Liver (tissue), 9 donors: ENCODE measurements around the gene TFF3. TPM values are rescaled to one million over a fixed set of nuclear protein-coding genes. Genes with fewer than 3 reads are reported as not detected.

ENCODE experiments used
- DNase-seq: peaks from one replicate; pipeline ENCODE4 v3.0.0-alpha.2; 2017; ENCODE audit warnings: low spot score
- H3K27ac ChIP-seq, 2 donors: one replicate each; pipeline ENCODE4 v1.7.0; 2013; ENCODE audit warnings: inconsistent platforms in 2 of 2, low read length in 2 of 2, control low read depth in 1 of 2, low read depth in 1 of 2, mild to moderate bottlenecking in 1 of 2
- H3K27me3 ChIP-seq, 4 donors: one replicate each; pipeline versions ENCODE4 v1.6.1 to v1.7.0; 2013; ENCODE audit warnings: low read length in 3 of 4, inconsistent platforms in 1 of 4, mild to moderate bottlenecking in 1 of 4, moderate library complexity in 1 of 4; ENCODE audit not compliant: control insufficient read depth in 4 of 4, insufficient read depth in 4 of 4
- H3K36me3 ChIP-seq, 4 donors: one replicate each; pipeline versions ENCODE4 v1.6.1 to v1.7.0; 2013; ENCODE audit warnings: low read length in 3 of 4, mild to moderate bottlenecking in 3 of 4, low read depth in 1 of 4, moderate library complexity in 1 of 4; ENCODE audit not compliant: control insufficient read depth in 4 of 4, insufficient read depth in 3 of 4
- H3K4me1 ChIP-seq, 4 donors: one replicate each; pipeline versions ENCODE4 v1.6.1 to v1.7.0; 2013; ENCODE audit warnings: low read length in 3 of 4, mild to moderate bottlenecking in 3 of 4, moderate library complexity in 1 of 4; ENCODE audit not compliant: control insufficient read depth in 4 of 4, insufficient read depth in 4 of 4
- H3K4me3 ChIP-seq, 3 donors: one replicate each; pipeline versions ENCODE4 v1.6.1 to v1.7.0; 2013; ENCODE audit warnings: low read length in 3 of 3, control low read depth in 1 of 3, low read depth in 1 of 3, mild to moderate bottlenecking in 1 of 3
- H3K9ac ChIP-seq, 2 donors: one replicate each; pipeline ENCODE4 v1.7.0; 2013; ENCODE audit warnings: low read length in 2 of 2, mild to moderate bottlenecking in 2 of 2, moderate library complexity in 2 of 2, control low read depth in 1 of 2, low read depth in 1 of 2
- H3K9me3 ChIP-seq, 4 donors: one replicate each; pipeline versions ENCODE4 v1.6.1 to v1.7.0; 2013; ENCODE audit warnings: low read length in 3 of 4; ENCODE audit not compliant: control insufficient read depth in 4 of 4
- ATF3 ChIP-seq: IDR thresholded peaks from 2 replicates; pipeline ENCODE4 v1.6.1; 2016; ENCODE audit warnings: antibody characterized with exemption
- CTCF ChIP-seq: fragments of 150-350 bp; IDR thresholded peaks from 2 replicates; pipeline ENCODE4 v1.5.1; 2017; ENCODE audit warnings: improper control_type of control experiment, low read depth, low read length; ENCODE audit not compliant: missing input control
- EGR1 ChIP-seq, 2 donors: IDR thresholded peaks; 2 replicates each; pipeline ENCODE4 v1.6.1; 2016 to 2018; ENCODE audit warnings: antibody characterized with exemption in 2 of 2, low read depth in 2 of 2
- FOXA1 ChIP-seq: IDR thresholded peaks from 2 replicates; pipeline ENCODE4 v1.6.1; 2016; ENCODE audit warnings: antibody characterized with exemption
- FOXA2 ChIP-seq: IDR thresholded peaks from 2 replicates; pipeline ENCODE4 v1.6.1; 2016; ENCODE audit warnings: antibody characterized with exemption
- GABPA ChIP-seq, 2 donors: IDR thresholded peaks in 1 of 2; conservative IDR thresholded peaks in 1 of 2; 2 replicates each; pipeline ENCODE4 v1.6.1; 2016; ENCODE audit warnings: antibody characterized with exemption in 2 of 2, mild to moderate bottlenecking in 1 of 2, moderate library complexity in 1 of 2
- HNF4A ChIP-seq, 2 donors: conservative IDR thresholded peaks; 2 replicates each; pipeline ENCODE4 v1.6.1; 2016; ENCODE audit warnings: antibody characterized with exemption in 2 of 2, mild to moderate bottlenecking in 2 of 2
- HNF4G ChIP-seq: IDR thresholded peaks from 2 replicates; pipeline ENCODE4 v1.6.1; 2016; ENCODE audit warnings: antibody characterized with exemption
- MAX ChIP-seq: IDR thresholded peaks from 2 replicates; pipeline ENCODE4 v1.6.1; 2016; ENCODE audit warnings: antibody characterized with exemption
- NR2F2 ChIP-seq: IDR thresholded peaks from 2 replicates; pipeline ENCODE4 v1.6.1; 2016; ENCODE audit warnings: antibody characterized with exemption
- RAD21 ChIP-seq, 2 donors: IDR thresholded peaks; 2 replicates each; pipeline ENCODE4 v1.6.1; 2016; ENCODE audit warnings: antibody characterized with exemption in 2 of 2, mild to moderate bottlenecking in 2 of 2
- REST ChIP-seq: IDR thresholded peaks from 2 replicates; pipeline ENCODE4 v1.6.1; 2016; ENCODE audit warnings: antibody characterized with exemption, mild to moderate bottlenecking
- SP1 ChIP-seq: IDR thresholded peaks from 2 replicates; pipeline ENCODE4 v1.6.1; 2018; ENCODE audit warnings: antibody characterized with exemption, mild to moderate bottlenecking
- TAF1 ChIP-seq: conservative IDR thresholded peaks from 2 replicates; pipeline ENCODE4 v1.6.1; 2016; ENCODE audit warnings: antibody characterized with exemption, mild to moderate bottlenecking
- ZBTB33 ChIP-seq: IDR thresholded peaks from 2 replicates; pipeline ENCODE4 v1.6.1; 2016; ENCODE audit warnings: antibody characterized with exemption
- WGBS: extraction: QIAGEN DNeasy Blood & Tissue Kit; methylation state at CpG from one replicate; pipeline ENCODE4 v1.1.7; 2013; 5-methylcytosine and 5-hydroxymethylcytosine counted together
- polyA plus RNA-seq, 2 donors: library from polyadenylated mRNA; stranded (reverse) in 1 of 2; unstranded in 1 of 2; fragments of 200-250 nt in 1 of 2; fragments of >200 nt in 1 of 2; fragmentation: Nextera tagmentation in 1 of 2; extraction: Ambion mirVana in 1 of 2; gene quantifications; one replicate each; pipeline versions ENCODE4 v1.2.1 to v1.2.3, GENCODE V29; 2013 to 2015
- total RNA-seq, 2 donors: library from RNA; depleted of rRNA; stranded (reverse); fragments of >200 nt; gene quantifications; one replicate each; pipeline ENCODE4 v1.2.3, GENCODE V29; 2014
- donor health status: healthy.
- donor health status: healthy.
- donor health status: healthy.
- donor health status: healthy.
- donor health status: healthy.

The TFF3 gene
- total and polyA plus RNA-seq, 4 donors = 0.09 to 4.1 (median 1.5) TPM

- TF ChIP-seq CTCF = no peak
Measured at GRCh38 chr21:42320791-42321190, 5.6 kb upstream of the TFF3 start (continued).

- H3K4me1 ChIP-seq = no peaks in the 10 kb centered on the region
- H3K27me3 ChIP-seq = peaks cover 0 to 4% (median 0%) of the 10 kb centered on the region in 4 donors
- 73% methylated on average over 17 of the region's 17 CpGs for WGBS
- TF ChIP-seq ATF3 (no peak), NR2F2 (no peak), EGR1 (IDR thresholded peaks at IDR 0.05; ENCODE audit: low read depth in 2 of 2) (no peak), MAX (no peak), ZBTB33 (no peak), HNF4G (no peak), RAD21 (IDR thresholded peaks at IDR 0.05) (no peak), FOXA2 (no peak), HNF4A (conservative IDR thresholded peaks at IDR 0.05) (no peak), GABPA (IDR thresholded peaks at IDR 0.05 in 1 of 2, conservative IDR thresholded peaks at IDR 0.05 in 1 of 2) (no peak), TAF1 (no peak), SP1 (no peak), FOXA1 (no peak), REST (no peak)
- no peaks in the 10 kb centered on the region for H3K36me3 ChIP-seq
- no peaks in the 10 kb centered on the region for H3K9me3 ChIP-seq
- H3K9ac ChIP-seq = no peak overlapping the region
- no peak overlapping the region for H3K27ac ChIP-seq
- no peak for DNase-seq
- no peak overlapping the region for H3K4me3 ChIP-seq
Measured at GRCh38 chr21:42319851-42320572, 4.8 kb upstream of the TFF3 start.
